ENCODE results near the gene CST5.

- TF ChIP-seq POLR2A (IDR thresholded peaks at IDR 0.05) = no peak
- no peak for TF ChIP-seq CTCF (IDR thresholded peaks at IDR 0.05)
Observed at GRCh38 chr20:23868321-23868720, 11.2 kb downstream of the CST5 start.
